Measurements from ENCODE around the gene BABAM2. TPM values are rescaled to one million over a fixed set of nuclear protein-coding genes. Genes with fewer than 3 reads are reported as not detected.
A peak's percentile ranks its signal among the peaks of the same experiment; 100 is the strongest.

The BABAM2 gene
- total and polyA plus RNA-seq, 7 donors, result 34.2 to 74.5 (median 52.3) TPM

GRCh38 chr2:28322981-28323396, 432.5 kb downstream of the BABAM2 start:
- no peaks in the 10 kb centered on the region for H3K27me3 ChIP-seq (ENCODE audit: insufficient read depth in 3 of 3, low read length in 2 of 3)
- peaks cover 30% of the 10 kb centered on the region for H3K4me1 ChIP-seq
- no peak for ATAC-seq
- WGBS, 3 donors, result 73 to 87% (median 74%) methylated on average over 6 of the region's 6 CpGs
- H3K4me3 ChIP-seq, result no peak overlapping the region
- H3K36me3 ChIP-seq (ENCODE audit: insufficient read depth in 1 of 2, low read depth in 1 of 2), result no peaks in the 10 kb centered on the region
- no peak for TF ChIP-seq CTCF (IDR thresholded peaks at IDR 0.05)
- no peaks in the 10 kb centered on the region for H3K9me3 ChIP-seq
- no peak for DNase-seq
- H3K27ac ChIP-seq, result no peak overlapping the region
- intact Hi-C loops (cut with DNase I), result no loop called here

- intact Hi-C loops (cut with DNase I), result no loop called here
Measured at GRCh38 chr2:28325173-28325566, 434.6 kb downstream of the BABAM2 start.

GRCh38 chr2:28325567-28326468, 435.3 kb downstream of the BABAM2 start:
- no peaks in the 10 kb centered on the region for H3K36me3 ChIP-seq (ENCODE audit: insufficient read depth in 1 of 2, low read depth in 1 of 2)
- no peaks in the 10 kb centered on the region for H3K9me3 ChIP-seq
- H3K4me3 ChIP-seq, result no peak overlapping the region
- H3K4me1 ChIP-seq, result peaks cover 8% of the 10 kb centered on the region
- no peak for TF ChIP-seq CTCF (IDR thresholded peaks at IDR 0.05)
- DNase-seq, result peak in 1 of 2 donors; percentile 56
- no peak overlapping the region for H3K27ac ChIP-seq
- H3K27me3 ChIP-seq (ENCODE audit: insufficient read depth in 3 of 3, low read length in 2 of 3), result no peaks in the 10 kb centered on the region
- ATAC-seq, result no peak
- intact Hi-C loops (cut with DNase I), result no loop called here
- WGBS, 3 donors, result 88% methylated on average over 10 of the region's 10 CpGs

More at GRCh38 chr2:28325173-28325566, 434.6 kb downstream of the BABAM2 start:
- 92 to 96% (median 95%) methylated on average over 5 of the region's 5 CpGs for WGBS, 3 donors
- H3K9me3 ChIP-seq, result no peaks in the 10 kb centered on the region
- H3K4me3 ChIP-seq, result no peak overlapping the region
- DNase-seq (peak in 1 of 2 donors; percentile 32), ATAC-seq (no peak)
- H3K36me3 ChIP-seq (ENCODE audit: insufficient read depth in 1 of 2, low read depth in 1 of 2), result no peaks in the 10 kb centered on the region
- no peaks in the 10 kb centered on the region for H3K27me3 ChIP-seq (ENCODE audit: insufficient read depth in 3 of 3, low read length in 2 of 3)
- no peak for TF ChIP-seq CTCF (IDR thresholded peaks at IDR 0.05)
- H3K4me1 ChIP-seq, result peaks cover 10% of the 10 kb centered on the region
- H3K27ac ChIP-seq, result no peak overlapping the region

- no peak for TF ChIP-seq CTCF (IDR thresholded peaks at IDR 0.05)
- 89 to 95% (median 91%) methylated on average over 4 of the region's 4 CpGs for WGBS, 3 donors
- no peaks in the 10 kb centered on the region for H3K27me3 ChIP-seq (ENCODE audit: insufficient read depth in 3 of 3, low read length in 2 of 3)
- H3K4me3 ChIP-seq, result no peak overlapping the region
- H3K36me3 ChIP-seq (ENCODE audit: insufficient read depth in 1 of 2, low read depth in 1 of 2), result no peaks in the 10 kb centered on the region
- H3K9me3 ChIP-seq, result no peaks in the 10 kb centered on the region
- ATAC-seq (no peak), DNase-seq (no peak)
- intact Hi-C loops (cut with DNase I), result no loop called here
- no peak overlapping the region for H3K27ac ChIP-seq
- peaks cover 8% of the 10 kb centered on the region for H3K4me1 ChIP-seq
Measured at GRCh38 chr2:28326469-28326805, 435.9 kb downstream of the BABAM2 start.
